ENCODE results near the gene OTOL1. TPM values are rescaled to one million over a fixed set of nuclear protein-coding genes. Genes with fewer than 3 reads are reported as not detected.
"Not testable (repeated sequence)": the region's sequence is repeated elsewhere in the genome, so short reads cannot be mapped to it uniquely, and the experiment has no call there.

OTOL1 gene
- total RNA-seq, 1 donor from 2014 or later = not detected

- no peak for DNase-seq
- intact Hi-C loops (cut with micrococcal nuclease) = no loop called here
- Histone ChIP-seq H3K27me3 (ENCODE audit: low read depth) (peaks cover 4% of the 10 kb centered on the region), H3K4me1 (no peaks in the 10 kb centered on the region), H3K27ac (replicated peaks) (no peak overlapping the region), H3K36me3 (no peaks in the 10 kb centered on the region), H3K4me3 (no peak overlapping the region), H3K9me3 (replicated peaks) (peaks cover 4% of the 10 kb centered on the region)
- TF ChIP-seq, protein P1, sequence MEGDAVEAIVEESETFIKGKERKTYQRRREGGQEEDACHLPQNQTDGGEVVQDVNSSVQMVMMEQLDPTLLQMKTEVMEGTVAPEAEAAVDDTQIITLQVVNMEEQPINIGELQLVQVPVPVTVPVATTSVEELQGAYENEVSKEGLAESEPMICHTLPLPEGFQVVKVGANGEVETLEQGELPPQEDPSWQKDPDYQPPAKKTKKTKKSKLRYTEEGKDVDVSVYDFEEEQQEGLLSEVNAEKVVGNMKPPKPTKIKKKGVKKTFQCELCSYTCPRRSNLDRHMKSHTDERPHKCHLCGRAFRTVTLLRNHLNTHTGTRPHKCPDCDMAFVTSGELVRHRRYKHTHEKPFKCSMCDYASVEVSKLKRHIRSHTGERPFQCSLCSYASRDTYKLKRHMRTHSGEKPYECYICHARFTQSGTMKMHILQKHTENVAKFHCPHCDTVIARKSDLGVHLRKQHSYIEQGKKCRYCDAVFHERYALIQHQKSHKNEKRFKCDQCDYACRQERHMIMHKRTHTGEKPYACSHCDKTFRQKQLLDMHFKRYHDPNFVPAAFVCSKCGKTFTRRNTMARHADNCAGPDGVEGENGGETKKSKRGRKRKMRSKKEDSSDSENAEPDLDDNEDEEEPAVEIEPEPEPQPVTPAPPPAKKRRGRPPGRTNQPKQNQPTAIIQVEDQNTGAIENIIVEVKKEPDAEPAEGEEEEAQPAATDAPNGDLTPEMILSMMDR (IDR thresholded peaks at IDR 0.05; ENCODE audit: borderline replicate concordance) = no peak
Measured at GRCh38 chr3:161489395-161489794, 7.2 kb upstream of the OTOL1 start.

GRCh38 chr3:161490845-161491244 lies 5.8 kb upstream of the OTOL1 start:
- DNase-seq; H3K27me3 ChIP-seq (ENCODE audit: low read depth); H3K27ac ChIP-seq (replicated peaks); H3K4me3 ChIP-seq; H3K36me3 ChIP-seq; intact Hi-C loops (cut with micrococcal nuclease); H3K4me1 ChIP-seq: not testable (repeated sequence)
- peaks cover 16% of the 10 kb centered on the region for H3K9me3 ChIP-seq (replicated peaks)

DNA sequence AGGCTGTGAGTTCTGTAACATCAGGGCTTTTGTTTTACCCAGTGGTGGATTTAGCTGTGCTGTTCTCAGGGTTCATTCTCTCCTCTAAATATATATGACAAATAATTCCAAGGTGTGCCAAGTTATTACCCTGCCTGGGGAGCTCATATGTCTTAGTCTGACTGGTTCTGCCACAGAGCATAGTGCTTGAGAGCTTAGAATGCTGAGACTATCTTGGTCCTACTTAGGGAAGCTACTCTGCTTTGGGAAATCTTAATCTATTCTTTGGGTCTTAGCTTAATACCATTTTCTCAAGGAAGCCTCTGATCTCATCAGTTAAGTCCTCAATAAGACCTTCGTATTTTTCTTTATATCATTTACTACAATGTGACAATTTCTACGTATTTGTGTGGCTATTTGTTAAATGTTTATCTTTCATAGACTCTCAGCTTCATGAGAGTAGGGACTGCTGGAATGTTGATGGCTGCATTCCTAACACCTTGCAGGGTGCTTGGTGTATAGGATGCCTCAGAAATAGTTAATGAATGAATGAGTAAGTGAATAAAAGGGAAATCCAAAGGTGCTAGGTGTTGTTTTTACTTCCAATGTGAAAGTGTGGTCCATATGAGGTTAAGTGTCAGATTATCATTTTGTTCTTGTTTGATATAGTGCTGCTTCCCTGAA lies 1.8 kb downstream of the OTOL1 start:
- Histone ChIP-seq H3K36me3 (no peaks in the 10 kb centered on the region), H3K4me3 (no peak overlapping the region), H3K27ac (replicated peaks) (no peak overlapping the region), H3K27me3 (ENCODE audit: low read depth) (no peaks in the 10 kb centered on the region), H3K9me3 (replicated peaks) (peaks cover 18% of the 10 kb centered on the region), H3K4me1 (no peaks in the 10 kb centered on the region)
- intact Hi-C loops (cut with micrococcal nuclease) = no loop called here
- no peak for DNase-seq
- TF ChIP-seq, protein P1 (IDR thresholded peaks at IDR 0.05; ENCODE audit: borderline replicate concordance) = no peak

GRCh38 chr3:161500068-161500796 lies 3.6 kb downstream of the OTOL1 start:
- Histone ChIP-seq H3K27ac (replicated peaks) (no peak overlapping the region), H3K4me1 (no peaks in the 10 kb centered on the region), H3K4me3 (no peak overlapping the region), H3K9me3 (replicated peaks) (peaks cover 7% of the 10 kb centered on the region), H3K36me3 (no peaks in the 10 kb centered on the region), H3K27me3 (ENCODE audit: low read depth) (no peaks in the 10 kb centered on the region)
- TF ChIP-seq, protein P1 (IDR thresholded peaks at IDR 0.05; ENCODE audit: borderline replicate concordance) = no peak
- no peak for DNase-seq
- intact Hi-C loops (cut with micrococcal nuclease) = no loop called here

DNA sequence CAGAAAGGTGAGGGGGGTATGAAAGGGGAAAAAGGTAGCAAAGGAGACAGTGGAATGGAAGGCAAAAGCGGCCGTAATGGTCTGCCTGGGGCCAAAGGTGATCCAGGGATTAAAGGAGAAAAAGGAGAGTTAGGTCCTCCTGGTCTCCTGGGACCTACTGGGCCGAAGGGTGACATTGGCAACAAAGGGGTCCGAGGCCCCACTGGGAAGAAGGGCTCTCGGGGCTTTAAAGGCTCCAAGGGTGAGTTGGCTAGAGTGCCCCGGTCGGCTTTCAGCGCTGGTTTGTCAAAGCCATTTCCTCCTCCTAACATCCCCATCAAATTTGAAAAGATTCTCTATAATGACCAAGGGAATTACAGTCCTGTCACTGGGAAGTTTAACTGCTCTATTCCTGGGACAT lies 6.7 kb downstream of the OTOL1 start:
- Histone ChIP-seq H3K4me1 (no peaks in the 10 kb centered on the region), H3K36me3 (no peaks in the 10 kb centered on the region), H3K27ac (replicated peaks) (no peak overlapping the region), H3K9me3 (replicated peaks) (no peaks in the 10 kb centered on the region), H3K27me3 (ENCODE audit: low read depth) (no peaks in the 10 kb centered on the region), H3K4me3 (no peak overlapping the region)
- TF ChIP-seq, protein P1 (IDR thresholded peaks at IDR 0.05; ENCODE audit: borderline replicate concordance) = no peak
- no peak for DNase-seq
- intact Hi-C loops (cut with micrococcal nuclease) = no loop called here

DNA sequence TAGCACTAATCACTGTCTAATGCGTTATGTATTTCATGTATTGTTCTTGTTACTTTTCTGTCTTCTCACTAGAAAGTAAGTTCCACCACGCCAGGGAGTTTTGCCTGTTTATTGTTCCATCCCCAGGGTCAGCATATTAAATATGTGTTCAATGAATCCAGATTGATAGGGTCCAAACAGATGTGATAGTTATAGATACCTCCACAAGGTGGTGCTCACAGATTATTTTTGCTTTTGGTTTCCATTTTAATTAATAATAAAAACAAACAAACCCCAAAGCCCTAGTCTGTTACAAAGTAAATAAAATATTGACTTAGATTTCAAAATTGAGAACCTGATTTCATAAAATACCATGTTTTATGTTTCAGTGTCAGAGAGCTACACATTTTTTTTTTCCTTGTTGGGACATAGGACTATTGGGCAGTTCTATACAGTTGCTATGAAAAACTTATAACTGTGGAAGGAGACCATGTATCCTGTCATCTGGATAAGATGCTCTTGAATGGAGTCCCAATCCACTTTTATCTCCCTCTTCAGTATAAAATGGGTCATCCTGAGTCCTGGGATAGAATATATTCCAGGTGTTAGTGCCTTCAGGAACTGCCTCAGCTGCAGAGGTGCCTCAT lies 12.4 kb downstream of the OTOL1 start:
- intact Hi-C loops (cut with micrococcal nuclease) = no loop called here
- TF ChIP-seq, protein P1 (IDR thresholded peaks at IDR 0.05; ENCODE audit: borderline replicate concordance) = peak; percentile 34
- H3K9me3 ChIP-seq (replicated peaks) = no peaks in the 10 kb centered on the region

More for the DNA sequence above, 12.4 kb downstream of the OTOL1 start:
- no peak overlapping the region for H3K27ac ChIP-seq (replicated peaks)
- DNase-seq = no peak
- no peaks in the 10 kb centered on the region for H3K4me1 ChIP-seq
- H3K36me3 ChIP-seq = no peaks in the 10 kb centered on the region
- no peak overlapping the region for H3K4me3 ChIP-seq
- H3K27me3 ChIP-seq (ENCODE audit: low read depth) = no peaks in the 10 kb centered on the region

Data from left ventricle myocardium inferior (tissue), 1 donor.